ENCODE results near the gene PCYOX1L.

GRCh38 chr5:149381986-149382338 lies 24.1 kb downstream of the PCYOX1L start:
- TF ChIP-seq, protein P1, sequence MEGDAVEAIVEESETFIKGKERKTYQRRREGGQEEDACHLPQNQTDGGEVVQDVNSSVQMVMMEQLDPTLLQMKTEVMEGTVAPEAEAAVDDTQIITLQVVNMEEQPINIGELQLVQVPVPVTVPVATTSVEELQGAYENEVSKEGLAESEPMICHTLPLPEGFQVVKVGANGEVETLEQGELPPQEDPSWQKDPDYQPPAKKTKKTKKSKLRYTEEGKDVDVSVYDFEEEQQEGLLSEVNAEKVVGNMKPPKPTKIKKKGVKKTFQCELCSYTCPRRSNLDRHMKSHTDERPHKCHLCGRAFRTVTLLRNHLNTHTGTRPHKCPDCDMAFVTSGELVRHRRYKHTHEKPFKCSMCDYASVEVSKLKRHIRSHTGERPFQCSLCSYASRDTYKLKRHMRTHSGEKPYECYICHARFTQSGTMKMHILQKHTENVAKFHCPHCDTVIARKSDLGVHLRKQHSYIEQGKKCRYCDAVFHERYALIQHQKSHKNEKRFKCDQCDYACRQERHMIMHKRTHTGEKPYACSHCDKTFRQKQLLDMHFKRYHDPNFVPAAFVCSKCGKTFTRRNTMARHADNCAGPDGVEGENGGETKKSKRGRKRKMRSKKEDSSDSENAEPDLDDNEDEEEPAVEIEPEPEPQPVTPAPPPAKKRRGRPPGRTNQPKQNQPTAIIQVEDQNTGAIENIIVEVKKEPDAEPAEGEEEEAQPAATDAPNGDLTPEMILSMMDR (conservative IDR thresholded peaks at IDR 0.05), result peak; percentile 94
- TF ChIP-seq EZH2 (IDR thresholded peaks at IDR 0.05; ENCODE audit: low read depth), result no peak

All from PC-9 (cell line).